ENCODE results near the gene CYP26B1. TPM values are rescaled to one million over a fixed set of nuclear protein-coding genes. Genes with fewer than 3 reads are reported as not detected.

Gene CYP26B1
- total RNA-seq, 2 donors from 2014 or later, result 0.52 to 4.9 TPM

- Histone ChIP-seq H3K36me3 (replicated peaks in 1 of 2; ENCODE audit: insufficient read depth in 1 of 2, low read depth in 2 of 2) (no peaks in the 10 kb centered on the region), H3K9me3 (no peaks in the 10 kb centered on the region), H3K4me3 (no peak overlapping the region), H3K4me1 (peaks cover 13% of the 10 kb centered on the region), H3K27me3 (peaks cover 0 to 11% of the 10 kb centered on the region in 2 donors), H3K27ac (no peak overlapping the region)
- ATAC-seq (no peak), DNase-seq (peak in 1 of 4 donors; percentile 3)
- TF ChIP-seq CTCF (IDR thresholded peaks at IDR 0.05) (no peak), POLR2A (IDR thresholded peaks at IDR 0.05) (no peak)
- WGBS, 2 donors, result 58 to 73% methylated on average over 16 to 18 of the region's 18 CpGs
- intact Hi-C loops (cut with DNase I), result loop anchor here (5.0 kb wide), 2 partner anchors 231 to 606 kb away; no protein-coding TSS in a partner anchor
Measured at GRCh38 chr2:72153026-72153791, 5.5 kb upstream of the CYP26B1 start.

GRCh38 chr2:72150861-72151356 lies 3.2 kb upstream of the CYP26B1 start:
- DNase-seq (peak in 3 of 4 donors; percentile 0 to 5 (median 1)), ATAC-seq (no peak)
- H3K27me3 ChIP-seq, result peaks cover 0 to 34% of the 10 kb centered on the region in 2 donors
- intact Hi-C loops (cut with DNase I), result loop anchor here (5.0 kb wide), 2 partner anchors 229 to 604 kb away; no protein-coding TSS in a partner anchor
- peaks cover 31% of the 10 kb centered on the region for H3K4me1 ChIP-seq
- no peak for TF ChIP-seq CTCF (IDR thresholded peaks at IDR 0.05)
- TF ChIP-seq POLR2A (IDR thresholded peaks at IDR 0.05), result no peak
- H3K36me3 ChIP-seq (replicated peaks in 1 of 2; ENCODE audit: insufficient read depth in 1 of 2, low read depth in 2 of 2), result no peaks in the 10 kb centered on the region
- 71 to 88% methylated on average over 2 of the region's 2 CpGs for WGBS, 2 donors
- peaks cover 0 to 8% (median 0%) of the 10 kb centered on the region in 3 donors for H3K9me3 ChIP-seq
- no peak overlapping the region for H3K27ac ChIP-seq
- no peak overlapping the region for H3K4me3 ChIP-seq

GRCh38 chr2:72150157-72150860 lies 2.6 kb upstream of the CYP26B1 start:
- intact Hi-C loops (cut with DNase I), result loop anchor here (5.0 kb wide), 2 partner anchors 228 to 603 kb away; no protein-coding TSS in a partner anchor
- Histone ChIP-seq H3K4me1 (peaks cover 37% of the 10 kb centered on the region), H3K27me3 (peaks cover 0 to 40% of the 10 kb centered on the region in 2 donors), H3K36me3 (replicated peaks in 1 of 2; ENCODE audit: insufficient read depth in 1 of 2, low read depth in 2 of 2) (no peaks in the 10 kb centered on the region), H3K4me3 (no peak overlapping the region), H3K9me3 (peaks cover 0 to 8% (median 0%) of the 10 kb centered on the region in 3 donors), H3K27ac (no peak overlapping the region)
- 3 to 6% methylated on average over 17 to 28 of the region's 28 CpGs for WGBS, 2 donors
- peak; percentile 77 to 81 (median 79) for DNase-seq
- no peak for TF ChIP-seq POLR2A (IDR thresholded peaks at IDR 0.05)
- TF ChIP-seq CTCF (IDR thresholded peaks at IDR 0.05), result peak; percentile 70 to 89 (median 84)
- peak; percentile 82 for ATAC-seq

GRCh38 chr2:72149556-72150156 lies 2.0 kb upstream of the CYP26B1 start:
- ATAC-seq (peak; percentile 17), DNase-seq (peak; percentile 6 to 38 (median 18))
- H3K4me1 ChIP-seq, result peaks cover 44% of the 10 kb centered on the region
- 1 to 4% methylated on average over 14 to 45 of the region's 45 CpGs for WGBS, 2 donors
- H3K27me3 ChIP-seq, result peaks cover 0 to 47% of the 10 kb centered on the region in 2 donors
- H3K9me3 ChIP-seq, result peaks cover 0 to 8% (median 0%) of the 10 kb centered on the region in 3 donors
- no peak overlapping the region for H3K4me3 ChIP-seq
- intact Hi-C loops (cut with DNase I), result loop anchor here (5.0 kb wide), 2 partner anchors 227 to 602 kb away; no protein-coding TSS in a partner anchor
- TF ChIP-seq CTCF (IDR thresholded peaks at IDR 0.05), result no peak
- no peak for TF ChIP-seq POLR2A (IDR thresholded peaks at IDR 0.05)
- no peak overlapping the region for H3K27ac ChIP-seq
- no peaks in the 10 kb centered on the region for H3K36me3 ChIP-seq (replicated peaks in 1 of 2; ENCODE audit: insufficient read depth in 1 of 2, low read depth in 2 of 2)

Data from body of pancreas (tissue), 4 donors.